Breast epithelium (tissue), 3 donors: ENCODE results near the gene PTPRN2.

Experiments
- POLR2AphosphoS5 ChIP-seq, 3 donors: sonication (generic); formaldehyde crosslinking; IDR thresholded peaks; one replicate each; pipeline ENCODE4 v1.6.1; 2017; ENCODE audit warnings: antibody characterized with exemption in 3 of 3
- TF ChIP-seq, protein P1 (sequence below), 3 donors: fragments of 450-650 bp; IDR thresholded peaks; one replicate each; pipeline ENCODE4 v1.5.1; 2016 to 2017; ENCODE audit warnings: antibody characterized with exemption in 3 of 3, mild to moderate bottlenecking in 3 of 3, moderate library complexity in 3 of 3

DNA sequence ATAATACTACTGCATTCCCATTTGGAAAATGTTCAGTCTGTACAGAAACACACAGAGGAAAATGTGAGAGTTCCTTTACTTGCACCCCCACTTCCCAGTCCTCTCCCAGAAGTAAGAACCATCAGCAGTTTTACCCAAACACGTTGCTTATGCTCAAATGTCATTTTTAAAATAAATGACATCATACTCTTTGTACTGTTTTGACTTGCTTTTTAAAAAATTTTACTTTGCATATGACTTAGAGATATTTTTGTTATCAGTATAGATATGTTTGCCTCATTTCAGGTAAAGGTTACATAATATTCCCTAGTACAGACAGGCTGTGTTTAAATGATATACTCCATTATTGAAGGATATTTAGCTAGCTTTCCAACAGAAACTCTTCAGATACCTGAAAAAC is 13.5 kb upstream of the PTPRN2 start:
- TF ChIP-seq, protein P1, sequence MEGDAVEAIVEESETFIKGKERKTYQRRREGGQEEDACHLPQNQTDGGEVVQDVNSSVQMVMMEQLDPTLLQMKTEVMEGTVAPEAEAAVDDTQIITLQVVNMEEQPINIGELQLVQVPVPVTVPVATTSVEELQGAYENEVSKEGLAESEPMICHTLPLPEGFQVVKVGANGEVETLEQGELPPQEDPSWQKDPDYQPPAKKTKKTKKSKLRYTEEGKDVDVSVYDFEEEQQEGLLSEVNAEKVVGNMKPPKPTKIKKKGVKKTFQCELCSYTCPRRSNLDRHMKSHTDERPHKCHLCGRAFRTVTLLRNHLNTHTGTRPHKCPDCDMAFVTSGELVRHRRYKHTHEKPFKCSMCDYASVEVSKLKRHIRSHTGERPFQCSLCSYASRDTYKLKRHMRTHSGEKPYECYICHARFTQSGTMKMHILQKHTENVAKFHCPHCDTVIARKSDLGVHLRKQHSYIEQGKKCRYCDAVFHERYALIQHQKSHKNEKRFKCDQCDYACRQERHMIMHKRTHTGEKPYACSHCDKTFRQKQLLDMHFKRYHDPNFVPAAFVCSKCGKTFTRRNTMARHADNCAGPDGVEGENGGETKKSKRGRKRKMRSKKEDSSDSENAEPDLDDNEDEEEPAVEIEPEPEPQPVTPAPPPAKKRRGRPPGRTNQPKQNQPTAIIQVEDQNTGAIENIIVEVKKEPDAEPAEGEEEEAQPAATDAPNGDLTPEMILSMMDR (IDR thresholded peaks at IDR 0.05), result no peak
- no peak for TF ChIP-seq POLR2AphosphoS5 (IDR thresholded peaks at IDR 0.05)
